ENCODE data around the gene TRMT2A.

The TRMT2A gene

DNA sequence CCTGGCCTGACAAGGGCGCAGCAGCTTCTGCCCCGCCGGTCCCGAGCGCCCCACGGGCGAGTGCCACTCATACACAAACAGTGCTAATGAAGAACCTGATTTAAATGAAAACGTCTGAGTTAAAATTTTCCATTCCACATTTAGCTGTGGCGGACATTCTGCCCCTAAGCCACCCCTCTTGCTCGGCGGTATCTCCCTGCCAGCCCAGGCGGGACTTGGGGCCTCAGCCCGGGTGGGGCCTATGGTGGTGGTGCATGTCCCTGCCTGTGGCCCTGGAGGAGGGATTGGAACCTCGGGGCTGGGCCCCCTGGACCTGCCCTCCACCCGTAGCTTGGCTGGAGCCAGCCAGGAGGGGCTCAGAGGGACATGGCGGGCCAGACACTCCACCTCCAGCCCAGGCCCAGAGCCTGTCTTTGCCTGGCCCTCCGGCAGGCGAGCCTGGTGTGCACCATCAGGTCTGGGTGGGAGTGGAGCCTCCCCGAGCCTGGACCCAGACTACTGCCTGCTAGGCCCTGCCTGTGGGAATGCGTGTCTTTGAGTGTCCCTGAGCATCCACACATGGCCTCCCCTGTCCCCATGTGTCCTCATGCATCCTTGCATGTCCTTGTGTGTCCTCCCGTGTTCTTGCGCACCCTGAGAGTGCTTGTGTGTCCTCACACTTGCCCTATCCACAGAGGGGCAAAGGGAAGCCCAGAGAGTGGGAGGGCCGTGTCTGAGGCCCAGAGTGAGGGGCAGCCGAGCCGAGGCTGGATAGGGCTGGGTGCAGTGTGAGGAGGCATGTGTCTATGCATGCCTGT, 19.0 kb upstream of the TRMT2A start:
- Histone ChIP-seq H2BK15ac (ENCODE audit: low read depth, poor library complexity, severe bottlenecking) (no peak overlapping the region), H3K27me3 (ENCODE audit: control insufficient read depth in 1 of 2, insufficient read depth in 1 of 2, low read length in 2 of 2) (no peaks in the 10 kb centered on the region), H2BK12ac (ENCODE audit: low read length in 2 of 2) (no peak overlapping the region), H3K4me2 (ENCODE audit: low read length, poor library complexity, severe bottlenecking) (no peak overlapping the region), H2BK5ac (ENCODE audit: low read depth, low read length, poor library complexity, severe bottlenecking) (no peak overlapping the region), H3K9me3 (ENCODE audit: control insufficient read depth, low read length) (no peaks in the 10 kb centered on the region), H3K9ac (ENCODE audit: low read length) (no peak overlapping the region), H3K23ac (ENCODE audit: low read length in 2 of 2) (peak overlapping the region in 1 of 2 experiments; percentile 19), H3K27ac (ENCODE audit: low read length, poor library complexity, severe bottlenecking) (no peak overlapping the region), H3K18ac (ENCODE audit: low read depth in 1 of 2, low read length in 2 of 2) (no peak overlapping the region), H2AFZ (ENCODE audit: low read depth, low read length) (no peak overlapping the region), H2BK120ac (ENCODE audit: low read depth, low read length) (no peak overlapping the region), H4K8ac (ENCODE audit: low read length) (no peak overlapping the region), H3K4me1 (ENCODE audit: control insufficient read depth, insufficient read depth, low read depth, low read length) (peaks cover 58% of the 10 kb centered on the region), H3K36me3 (ENCODE audit: control insufficient read depth in 1 of 2, insufficient read depth in 2 of 2, low read depth in 1 of 2, low read length in 2 of 2) (peaks cover 10 to 49% of the 10 kb centered on the region in 2 experiments), H3K4ac (ENCODE audit: low read depth in 1 of 2, low read length in 2 of 2) (no peak overlapping the region), H2AK5ac (ENCODE audit: low read length, severe bottlenecking) (no peak overlapping the region), H4K91ac (ENCODE audit: low read length) (peak overlapping the region; percentile 63), H3K4me3 (ENCODE audit: insufficient read depth in 1 of 2, low read depth in 1 of 2, low read length in 2 of 2) (no peak overlapping the region), H3K14ac (ENCODE audit: low read length in 2 of 2) (no peak overlapping the region), H3K79me1 (replicated peaks; ENCODE audit: low read length, poor library complexity, severe bottlenecking) (peaks cover 43% of the 10 kb centered on the region)
- DNase-seq: no peak
- WGBS: 96% methylated on average over 25 of the region's 25 CpGs

DNA sequence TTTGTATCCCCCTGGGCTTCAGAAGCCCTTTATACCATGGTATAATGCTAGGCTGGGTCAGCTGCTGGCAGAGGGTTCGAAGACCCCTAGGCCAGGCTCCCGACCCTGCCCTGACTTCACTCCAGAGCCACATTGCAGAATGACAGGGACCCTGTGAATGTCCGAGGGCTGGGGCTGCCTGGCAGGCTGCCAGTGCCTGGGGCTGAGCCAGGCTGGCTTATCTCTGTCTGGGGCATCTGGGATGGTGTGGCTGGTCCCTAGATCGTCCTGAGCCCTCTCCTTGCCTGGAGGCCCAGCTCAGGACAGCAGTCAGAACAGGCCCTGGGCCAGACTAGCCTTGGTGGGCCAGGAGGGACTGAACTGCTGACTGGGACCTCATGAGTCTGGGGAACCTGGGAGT, 18.2 kb upstream of the TRMT2A start:
- 75% methylated on average over 4 of the region's 4 CpGs for WGBS
- H3K27me3 ChIP-seq (ENCODE audit: control insufficient read depth in 1 of 2, insufficient read depth in 1 of 2, low read length in 2 of 2): no peaks in the 10 kb centered on the region

DNA sequence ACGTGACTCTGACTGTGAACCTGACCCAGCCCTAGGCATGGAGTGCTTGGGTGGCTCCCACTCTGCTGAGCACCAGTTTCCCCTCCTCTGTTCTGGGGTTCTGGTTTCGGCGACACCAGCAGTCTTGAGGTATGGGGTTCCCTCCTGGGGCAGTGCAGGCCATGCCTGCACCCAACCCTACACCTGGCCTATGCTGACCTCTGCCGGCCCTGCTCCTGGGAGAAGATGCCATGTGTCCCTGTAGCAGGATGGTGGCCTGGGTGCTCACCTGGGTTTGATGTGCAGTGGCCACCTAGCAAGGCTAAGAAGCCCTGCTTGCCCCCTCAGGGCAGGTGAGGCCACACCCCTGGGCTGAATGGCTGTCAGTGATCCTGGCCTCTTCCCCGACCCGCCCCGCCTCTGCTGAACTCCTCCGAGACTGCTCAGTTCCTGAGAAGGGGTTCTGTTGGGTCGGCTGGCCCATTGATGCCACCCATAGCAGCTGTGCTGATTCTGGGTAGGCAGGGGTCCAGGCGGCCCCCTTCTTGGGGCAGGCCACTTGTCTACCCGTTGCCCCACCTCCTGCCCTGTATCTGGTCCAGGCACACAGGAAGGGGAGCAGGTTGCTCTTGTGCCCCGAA, 17.0 kb upstream of the TRMT2A start:
- Histone ChIP-seq H3K4me3 (ENCODE audit: insufficient read depth in 1 of 2, low read depth in 1 of 2, low read length in 2 of 2) (no peak overlapping the region), H3K18ac (ENCODE audit: low read depth in 1 of 2, low read length in 2 of 2) (no peak overlapping the region), H3K14ac (ENCODE audit: low read length in 2 of 2) (no peak overlapping the region), H3K27ac (ENCODE audit: low read length, poor library complexity, severe bottlenecking) (no peak overlapping the region), H4K8ac (ENCODE audit: low read length) (no peak overlapping the region), H3K79me1 (replicated peaks; ENCODE audit: low read length, poor library complexity, severe bottlenecking) (peaks cover 26% of the 10 kb centered on the region), H3K4ac (ENCODE audit: low read depth in 1 of 2, low read length in 2 of 2) (no peak overlapping the region), H3K23ac (ENCODE audit: low read length in 2 of 2) (peak overlapping the region in 1 of 2 experiments; percentile 27), H2BK5ac (ENCODE audit: low read depth, low read length, poor library complexity, severe bottlenecking) (no peak overlapping the region), H4K91ac (ENCODE audit: low read length) (no peak overlapping the region), H2BK12ac (ENCODE audit: low read length in 2 of 2) (peak overlapping the region in 1 of 2 experiments; percentile 37), H3K36me3 (ENCODE audit: control insufficient read depth in 1 of 2, insufficient read depth in 2 of 2, low read depth in 1 of 2, low read length in 2 of 2) (peaks cover 0 to 29% of the 10 kb centered on the region in 2 experiments), H3K4me2 (ENCODE audit: low read length, poor library complexity, severe bottlenecking) (no peak overlapping the region), H2BK120ac (ENCODE audit: low read depth, low read length) (no peak overlapping the region), H3K27me3 (ENCODE audit: control insufficient read depth in 1 of 2, insufficient read depth in 1 of 2, low read length in 2 of 2) (no peaks in the 10 kb centered on the region), H2BK15ac (ENCODE audit: low read depth, poor library complexity, severe bottlenecking) (peak overlapping the region; percentile 52), H2AFZ (ENCODE audit: low read depth, low read length) (no peak overlapping the region), H3K4me1 (ENCODE audit: control insufficient read depth, insufficient read depth, low read depth, low read length) (peaks cover 57% of the 10 kb centered on the region), H2AK5ac (ENCODE audit: low read length, severe bottlenecking) (no peak overlapping the region), H3K9me3 (ENCODE audit: control insufficient read depth, low read length) (no peaks in the 10 kb centered on the region), H3K9ac (ENCODE audit: low read length) (no peak overlapping the region)
- no peak for DNase-seq
- 81% methylated on average over 12 of the region's 12 CpGs for WGBS

More for the DNA sequence above, 18.2 kb upstream of the TRMT2A start:
- H3K14ac ChIP-seq (ENCODE audit: low read length in 2 of 2): no peak overlapping the region
- H2AFZ ChIP-seq (ENCODE audit: low read depth, low read length): no peak overlapping the region
- H3K79me1 ChIP-seq (replicated peaks; ENCODE audit: low read length, poor library complexity, severe bottlenecking): peaks cover 38% of the 10 kb centered on the region
- no peak overlapping the region for H3K9ac ChIP-seq (ENCODE audit: low read length)
- H2AK5ac ChIP-seq (ENCODE audit: low read length, severe bottlenecking): no peak overlapping the region
- H4K8ac ChIP-seq (ENCODE audit: low read length): no peak overlapping the region
- peaks cover 10 to 41% of the 10 kb centered on the region in 2 experiments for H3K36me3 ChIP-seq (ENCODE audit: control insufficient read depth in 1 of 2, insufficient read depth in 2 of 2, low read depth in 1 of 2, low read length in 2 of 2)
- no peak overlapping the region for H3K4ac ChIP-seq (ENCODE audit: low read depth in 1 of 2, low read length in 2 of 2)
- no peak overlapping the region for H3K18ac ChIP-seq (ENCODE audit: low read depth in 1 of 2, low read length in 2 of 2)
- H3K4me2 ChIP-seq (ENCODE audit: low read length, poor library complexity, severe bottlenecking): no peak overlapping the region
- DNase-seq: no peak
- no peak overlapping the region for H3K4me3 ChIP-seq (ENCODE audit: insufficient read depth in 1 of 2, low read depth in 1 of 2, low read length in 2 of 2)
- H2BK15ac ChIP-seq (ENCODE audit: low read depth, poor library complexity, severe bottlenecking): no peak overlapping the region
- peaks cover 57% of the 10 kb centered on the region for H3K4me1 ChIP-seq (ENCODE audit: control insufficient read depth, insufficient read depth, low read depth, low read length)
- H3K9me3 ChIP-seq (ENCODE audit: control insufficient read depth, low read length): no peaks in the 10 kb centered on the region
- no peak overlapping the region for H2BK5ac ChIP-seq (ENCODE audit: low read depth, low read length, poor library complexity, severe bottlenecking)
- H2BK12ac ChIP-seq (ENCODE audit: low read length in 2 of 2): no peak overlapping the region
- no peak overlapping the region for H4K91ac ChIP-seq (ENCODE audit: low read length)
- H3K23ac ChIP-seq (ENCODE audit: low read length in 2 of 2): no peak overlapping the region
- H2BK120ac ChIP-seq (ENCODE audit: low read depth, low read length): no peak overlapping the region
- H3K27ac ChIP-seq (ENCODE audit: low read length, poor library complexity, severe bottlenecking): no peak overlapping the region

DNA sequence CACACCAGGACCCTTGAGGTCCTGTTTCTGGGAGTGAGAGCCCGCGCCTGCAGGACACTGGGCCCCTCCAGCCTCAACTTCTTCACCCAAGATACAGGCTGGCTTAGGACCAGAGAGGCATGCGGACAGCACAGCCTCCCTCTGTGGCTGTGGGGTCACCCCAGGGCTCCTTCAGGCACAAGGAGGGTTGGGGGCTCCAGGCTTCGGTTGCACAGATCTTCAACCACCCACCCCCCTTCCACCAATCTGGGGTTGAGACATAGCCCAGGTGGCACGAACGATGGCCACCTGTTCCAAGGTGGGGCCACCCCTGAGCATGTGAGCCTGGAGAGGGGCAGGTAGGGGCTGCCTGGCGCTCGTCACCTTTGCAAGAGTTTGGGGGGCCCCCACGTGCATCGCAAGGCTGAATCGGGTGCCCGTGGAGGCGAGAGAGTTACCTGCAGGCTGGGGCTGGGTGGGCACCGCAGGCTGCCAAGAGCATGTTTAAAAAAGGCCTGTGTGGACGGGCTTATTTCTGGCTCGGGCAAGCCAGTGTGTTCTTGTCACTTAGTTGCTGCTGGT, 15.7 kb upstream of the TRMT2A start:
- H3K27me3 ChIP-seq (ENCODE audit: control insufficient read depth in 1 of 2, insufficient read depth in 1 of 2, low read length in 2 of 2): no peaks in the 10 kb centered on the region
- 89% methylated on average over 15 of the region's 16 CpGs for WGBS
- H2BK120ac ChIP-seq (ENCODE audit: low read depth, low read length): no peak overlapping the region
- H3K79me1 ChIP-seq (replicated peaks; ENCODE audit: low read length, poor library complexity, severe bottlenecking): peaks cover 19% of the 10 kb centered on the region
- H3K36me3 ChIP-seq (ENCODE audit: control insufficient read depth in 1 of 2, insufficient read depth in 2 of 2, low read depth in 1 of 2, low read length in 2 of 2): peaks cover 4 to 35% of the 10 kb centered on the region in 2 experiments
- H3K9ac ChIP-seq (ENCODE audit: low read length): peak overlapping the region; percentile 84
- peak overlapping the region in 1 of 2 experiments; percentile 49 for H3K4ac ChIP-seq (ENCODE audit: low read depth in 1 of 2, low read length in 2 of 2)
- H2AFZ ChIP-seq (ENCODE audit: low read depth, low read length): no peak overlapping the region
- H3K9me3 ChIP-seq (ENCODE audit: control insufficient read depth, low read length): no peaks in the 10 kb centered on the region
- H3K27ac ChIP-seq (ENCODE audit: low read length, poor library complexity, severe bottlenecking): no peak overlapping the region
- peak overlapping the region; percentile 28 for H4K8ac ChIP-seq (ENCODE audit: low read length)
- peak overlapping the region in 1 of 2 experiments; percentile 12 for H2BK12ac ChIP-seq (ENCODE audit: low read length in 2 of 2)
- H3K4me3 ChIP-seq (ENCODE audit: insufficient read depth in 1 of 2, low read depth in 1 of 2, low read length in 2 of 2): peak overlapping the region; percentile 92 to 93
- no peak overlapping the region for H2AK5ac ChIP-seq (ENCODE audit: low read length, severe bottlenecking)
- DNase-seq: no peak
- no peak overlapping the region for H4K91ac ChIP-seq (ENCODE audit: low read length)
- peaks cover 52% of the 10 kb centered on the region for H3K4me1 ChIP-seq (ENCODE audit: control insufficient read depth, insufficient read depth, low read depth, low read length)
- H2BK5ac ChIP-seq (ENCODE audit: low read depth, low read length, poor library complexity, severe bottlenecking): no peak overlapping the region
- peak overlapping the region; percentile 45 for H3K4me2 ChIP-seq (ENCODE audit: low read length, poor library complexity, severe bottlenecking)
- H2BK15ac ChIP-seq (ENCODE audit: low read depth, poor library complexity, severe bottlenecking): no peak overlapping the region
- peak overlapping the region in 1 of 2 experiments; percentile 19 for H3K14ac ChIP-seq (ENCODE audit: low read length in 2 of 2)
- no peak overlapping the region for H3K18ac ChIP-seq (ENCODE audit: low read depth in 1 of 2, low read length in 2 of 2)
- H3K23ac ChIP-seq (ENCODE audit: low read length in 2 of 2): no peak overlapping the region

Measured in mesenchymal stem cell (in vitro differentiated cells and primary cell).